OCI-LY1 (cell line): ENCODE measurements around the gene LINGO4.

Experiments used
- H2AFZ ChIP-seq: fragments of 200-600 bp; sonication (generic), shearing (Covaris generic); 2 replicates; pipeline ENCODE4 v1.6.0; 2014; ENCODE audit warnings: antibody characterized with exemption, mild to moderate bottlenecking, low read length
- H3F3A ChIP-seq: fragments of 200-600 bp; sonication (generic), shearing (Covaris generic); 2 replicates; pipeline ENCODE4 v1.6.0; 2014; ENCODE audit warnings: mild to moderate bottlenecking, antibody characterized with exemption, low read length, moderate library complexity; ENCODE audit not compliant: insufficient read depth
- H3K27ac ChIP-seq: fragments of 200-600 bp; sonication (generic); 2 replicates; pipeline ENCODE4 v1.5.1; 2014; ENCODE audit warnings: low read length, mixed run types, mild to moderate bottlenecking, low read depth; ENCODE audit not compliant: poor library complexity, severe bottlenecking
- H3K27me3 ChIP-seq: fragments of 200-600 bp; sonication (generic); 2 replicates; pipeline ENCODE4 v1.6.0; 2014; ENCODE audit warnings: antibody characterized with exemption, mild to moderate bottlenecking, low read length, moderate library complexity; ENCODE audit not compliant: insufficient read depth
- H3K36me3 ChIP-seq: fragments of 200-600 bp; sonication (generic); 2 replicates; pipeline ENCODE4 v1.6.1; 2014; ENCODE audit warnings: mild to moderate bottlenecking, antibody characterized with exemption, low read length, moderate library complexity, mixed read lengths; ENCODE audit not compliant: insufficient read depth
- H3K4me1 ChIP-seq: fragments of 200-600 bp; sonication (generic); 2 replicates; pipeline ENCODE4 v1.5.1; 2014; ENCODE audit warnings: mild to moderate bottlenecking, low read length, moderate library complexity; ENCODE audit not compliant: insufficient read depth, severe bottlenecking
- H3K4me2 ChIP-seq: fragments of 200-600 bp; sonication (generic), shearing (Covaris generic); 2 replicates; pipeline ENCODE4 v1.6.1; 2014; ENCODE audit warnings: low read length
- H3K4me3 ChIP-seq: fragments of 200-600 bp; sonication (generic); 2 replicates; pipeline ENCODE4 v1.5.1; 2014; ENCODE audit warnings: low read length, low read depth, mild to moderate bottlenecking, mixed read lengths; ENCODE audit not compliant: poor library complexity, severe bottlenecking
- H3K79me2 ChIP-seq: fragments of 200-600 bp; shearing (Covaris generic); 2 replicates; pipeline ENCODE4 v1.6.1; 2016; ENCODE audit warnings: mixed run types, low read length, mixed read lengths; ENCODE audit not compliant: insufficient read depth
- H3K9ac ChIP-seq: fragments of 200-600 bp; sonication (generic), shearing (Covaris generic); 2 replicates; pipeline ENCODE4 v1.6.1; 2014; ENCODE audit warnings: mild to moderate bottlenecking, low read length, mixed read lengths
- H3K9me2 ChIP-seq: fragments of 200-600 bp; sonication (generic), shearing (Covaris generic); 2 replicates; pipeline ENCODE4 v1.6.1; 2014; ENCODE audit warnings: low read depth, mild to moderate bottlenecking, low read length, mixed read lengths
- H3K9me3 ChIP-seq: fragments of 200-600 bp; shearing (Covaris generic); 2 replicates; pipeline ENCODE4 v1.6.1; 2014; ENCODE audit warnings: low read length, mixed read lengths
- H4K20me1 ChIP-seq: fragments of 200-600 bp; sonication (generic), shearing (Covaris generic); 2 replicates; pipeline ENCODE4 v1.6.0; 2016; ENCODE audit warnings: mild to moderate bottlenecking, low read length; ENCODE audit not compliant: insufficient read depth
- EZH2 ChIP-seq: fragments of 200-600 bp; sonication (generic), shearing (Covaris generic); IDR thresholded peaks from 2 replicates; pipeline ENCODE4 v1.8.0; 2017; ENCODE audit warnings: borderline replicate concordance, mixed run types, mild to moderate bottlenecking, antibody characterized with exemption, low read length, moderate library complexity, mixed read lengths
- TF ChIP-seq, protein P1 (sequence below): fragments of 200-600 bp; sonication (generic), shearing (Covaris generic); IDR thresholded peaks from 2 replicates; pipeline ENCODE4 v1.5.1; 2017; ENCODE audit warnings: mild to moderate bottlenecking, antibody characterized with exemption, low read length, moderate library complexity, mixed read lengths

Gene LINGO4

DNA sequence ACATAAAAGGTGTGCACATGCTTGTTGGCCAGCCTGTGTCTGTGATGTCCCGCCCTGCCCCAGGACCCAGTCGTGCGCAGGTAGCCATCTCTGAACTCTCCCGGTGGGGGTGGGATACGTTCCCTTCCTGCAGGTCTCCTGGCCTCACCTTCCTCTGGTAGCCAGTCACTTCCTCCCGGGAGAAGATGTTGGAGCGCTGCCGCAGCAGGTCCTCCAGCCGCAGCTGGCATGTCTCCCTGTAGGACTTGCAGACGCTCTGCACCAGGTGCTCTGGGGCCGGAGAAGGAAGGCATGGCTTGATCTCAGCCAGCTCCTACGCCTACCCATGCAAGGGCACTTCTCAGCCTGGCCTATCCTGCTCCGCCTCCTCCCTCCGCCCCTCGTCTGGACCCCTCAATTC, 9.2 kb upstream of the LINGO4 start:
- Histone ChIP-seq H3K27me3 (0 out of 2 replicates have a peak, but pooled peaks cover 10% of the 10 kb centered on the region), H3K9me2 (no peaks in the 10 kb centered on the region), H3K9me3 (no peaks in the 10 kb centered on the region), H3K36me3 (no peaks in the 10 kb centered on the region), H3F3A (no peaks in the 10 kb centered on the region), H3K79me2 (no peaks in the 10 kb centered on the region), H3K27ac (no peak overlapping the region), H3K4me2 (no peak overlapping the region), H4K20me1 (no peaks in the 10 kb centered on the region), H3K4me1 (no peaks in the 10 kb centered on the region), H2AFZ (no peak overlapping the region), H3K4me3 (no peak overlapping the region), H3K9ac (no peak overlapping the region)
- no peak for TF ChIP-seq EZH2
- TF ChIP-seq, protein P1, sequence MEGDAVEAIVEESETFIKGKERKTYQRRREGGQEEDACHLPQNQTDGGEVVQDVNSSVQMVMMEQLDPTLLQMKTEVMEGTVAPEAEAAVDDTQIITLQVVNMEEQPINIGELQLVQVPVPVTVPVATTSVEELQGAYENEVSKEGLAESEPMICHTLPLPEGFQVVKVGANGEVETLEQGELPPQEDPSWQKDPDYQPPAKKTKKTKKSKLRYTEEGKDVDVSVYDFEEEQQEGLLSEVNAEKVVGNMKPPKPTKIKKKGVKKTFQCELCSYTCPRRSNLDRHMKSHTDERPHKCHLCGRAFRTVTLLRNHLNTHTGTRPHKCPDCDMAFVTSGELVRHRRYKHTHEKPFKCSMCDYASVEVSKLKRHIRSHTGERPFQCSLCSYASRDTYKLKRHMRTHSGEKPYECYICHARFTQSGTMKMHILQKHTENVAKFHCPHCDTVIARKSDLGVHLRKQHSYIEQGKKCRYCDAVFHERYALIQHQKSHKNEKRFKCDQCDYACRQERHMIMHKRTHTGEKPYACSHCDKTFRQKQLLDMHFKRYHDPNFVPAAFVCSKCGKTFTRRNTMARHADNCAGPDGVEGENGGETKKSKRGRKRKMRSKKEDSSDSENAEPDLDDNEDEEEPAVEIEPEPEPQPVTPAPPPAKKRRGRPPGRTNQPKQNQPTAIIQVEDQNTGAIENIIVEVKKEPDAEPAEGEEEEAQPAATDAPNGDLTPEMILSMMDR: no peak

DNA sequence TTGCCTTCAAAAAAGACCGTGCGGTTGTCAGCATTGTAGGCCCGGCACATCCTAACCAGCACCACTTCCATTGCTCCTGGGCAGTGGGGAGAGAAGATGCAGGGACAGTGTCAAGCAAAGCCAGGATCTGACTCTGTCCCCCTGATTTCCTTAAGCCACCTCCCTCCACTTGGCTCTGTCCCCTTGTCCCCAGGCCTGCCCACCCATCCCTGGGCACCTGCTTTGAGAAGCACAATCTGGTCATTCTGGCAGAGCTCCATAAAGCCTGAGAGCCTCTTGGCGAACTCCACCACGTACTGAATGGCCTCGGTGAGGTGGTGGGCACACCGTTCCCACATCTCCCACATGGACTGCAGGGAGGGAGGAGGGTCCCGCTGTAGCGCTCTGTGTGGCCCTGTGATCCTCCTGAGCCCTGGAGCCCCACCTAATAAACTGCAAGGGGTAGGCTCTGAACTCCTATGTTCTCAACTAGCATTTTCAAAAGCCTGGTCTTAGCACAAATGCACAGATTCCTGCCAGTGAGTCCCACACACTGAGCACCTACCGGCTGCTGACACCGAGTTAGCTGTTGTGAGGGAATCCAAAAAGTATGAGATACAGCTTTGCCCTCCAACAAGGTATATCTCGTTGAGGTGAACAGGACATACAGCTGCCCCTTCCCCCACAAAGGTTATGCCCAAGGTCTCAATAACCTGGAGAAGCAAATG, 8.2 kb upstream of the LINGO4 start:
- H3K79me2 ChIP-seq: no peaks in the 10 kb centered on the region
- H3K4me2 ChIP-seq: no peak overlapping the region
- no peak overlapping the region for H2AFZ ChIP-seq
- H3K4me1 ChIP-seq: no peaks in the 10 kb centered on the region
- H3K9ac ChIP-seq: no peak overlapping the region
- H3K27me3 ChIP-seq: 0 out of 2 replicates have a peak, but pooled peaks cover 5% of the 10 kb centered on the region
- H3K4me3 ChIP-seq: no peak overlapping the region
- H4K20me1 ChIP-seq: no peaks in the 10 kb centered on the region
- no peaks in the 10 kb centered on the region for H3K36me3 ChIP-seq
- H3K27ac ChIP-seq: no peak overlapping the region
- no peak for TF ChIP-seq EZH2
- TF ChIP-seq, protein P1: no peak
- no peaks in the 10 kb centered on the region for H3K9me2 ChIP-seq
- no peaks in the 10 kb centered on the region for H3F3A ChIP-seq
- H3K9me3 ChIP-seq: no peaks in the 10 kb centered on the region

DNA sequence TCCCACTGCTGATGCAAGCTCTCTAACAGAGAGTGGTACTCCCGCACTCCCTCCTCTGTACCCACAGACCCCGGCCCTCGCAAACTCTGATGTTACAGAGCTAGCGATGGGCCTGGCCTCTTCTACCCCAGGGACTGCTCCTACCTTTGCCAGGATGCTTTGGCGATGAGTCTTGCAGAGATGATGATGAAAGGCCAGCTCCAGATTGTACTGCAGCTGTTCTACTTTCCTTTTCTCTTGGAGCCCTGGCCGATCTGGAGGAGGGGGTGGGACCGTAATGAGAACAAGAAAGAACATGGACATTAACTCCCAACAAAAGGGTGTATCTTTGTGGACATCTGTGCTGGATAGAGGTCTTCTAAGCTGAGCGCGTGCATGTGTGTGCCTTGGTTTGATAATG, 6.0 kb upstream of the LINGO4 start:
- Histone ChIP-seq H3F3A (no peaks in the 10 kb centered on the region), H4K20me1 (no peaks in the 10 kb centered on the region), H3K36me3 (no peaks in the 10 kb centered on the region), H3K4me1 (no peaks in the 10 kb centered on the region), H3K9ac (no peak overlapping the region), H3K27me3 (0 out of 2 replicates have a peak, but pooled peaks cover 6% of the 10 kb centered on the region), H3K27ac (no peak overlapping the region), H3K4me2 (no peak overlapping the region), H3K4me3 (no peak overlapping the region), H3K9me3 (no peaks in the 10 kb centered on the region), H3K79me2 (no peaks in the 10 kb centered on the region), H2AFZ (no peak overlapping the region), H3K9me2 (no peaks in the 10 kb centered on the region)
- TF ChIP-seq, protein P1: no peak
- no peak for TF ChIP-seq EZH2
